Panc1 (cell line): ENCODE results near the gene KCNH1.

Experiments
- POLR2AphosphoS5 ChIP-seq: IDR thresholded peaks from 2 replicates; pipeline ENCODE4 v1.6.1; 2012; ENCODE audit warnings: mild to moderate bottlenecking, low read depth, low read length, moderate library complexity
- SIN3A ChIP-seq: IDR thresholded peaks from 2 replicates; pipeline ENCODE4 v1.6.1; 2012; ENCODE audit warnings: low read depth, mild to moderate bottlenecking, low read length, moderate library complexity, borderline replicate concordance; ENCODE audit not compliant: insufficient read depth
- TF ChIP-seq, protein P1 (sequence below): fragments of 450-650 bp; IDR thresholded peaks from 2 replicates; pipeline ENCODE4 v1.5.1; 2017; ENCODE audit warnings: mild to moderate bottlenecking

DNA sequence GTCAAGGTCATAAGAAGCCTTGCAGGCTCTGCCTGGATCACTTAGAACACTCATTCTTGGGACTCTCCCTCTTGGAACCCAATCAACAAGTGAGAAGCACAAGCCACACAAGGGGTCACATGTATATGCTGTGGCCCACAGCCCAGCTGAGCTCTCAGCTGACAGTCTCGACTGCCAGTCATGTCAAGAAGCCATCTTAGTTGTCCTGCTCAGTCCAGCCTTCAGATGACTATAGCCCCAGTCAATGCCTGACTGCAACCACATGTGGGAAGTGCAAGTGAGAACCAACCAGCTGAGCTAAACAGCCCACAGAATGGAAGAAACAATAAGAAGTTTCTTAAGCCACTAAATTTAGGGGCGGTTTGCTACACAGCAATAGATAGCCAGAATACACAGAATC lies 356.0 kb downstream of the KCNH1 start:
- TF ChIP-seq, protein P1, sequence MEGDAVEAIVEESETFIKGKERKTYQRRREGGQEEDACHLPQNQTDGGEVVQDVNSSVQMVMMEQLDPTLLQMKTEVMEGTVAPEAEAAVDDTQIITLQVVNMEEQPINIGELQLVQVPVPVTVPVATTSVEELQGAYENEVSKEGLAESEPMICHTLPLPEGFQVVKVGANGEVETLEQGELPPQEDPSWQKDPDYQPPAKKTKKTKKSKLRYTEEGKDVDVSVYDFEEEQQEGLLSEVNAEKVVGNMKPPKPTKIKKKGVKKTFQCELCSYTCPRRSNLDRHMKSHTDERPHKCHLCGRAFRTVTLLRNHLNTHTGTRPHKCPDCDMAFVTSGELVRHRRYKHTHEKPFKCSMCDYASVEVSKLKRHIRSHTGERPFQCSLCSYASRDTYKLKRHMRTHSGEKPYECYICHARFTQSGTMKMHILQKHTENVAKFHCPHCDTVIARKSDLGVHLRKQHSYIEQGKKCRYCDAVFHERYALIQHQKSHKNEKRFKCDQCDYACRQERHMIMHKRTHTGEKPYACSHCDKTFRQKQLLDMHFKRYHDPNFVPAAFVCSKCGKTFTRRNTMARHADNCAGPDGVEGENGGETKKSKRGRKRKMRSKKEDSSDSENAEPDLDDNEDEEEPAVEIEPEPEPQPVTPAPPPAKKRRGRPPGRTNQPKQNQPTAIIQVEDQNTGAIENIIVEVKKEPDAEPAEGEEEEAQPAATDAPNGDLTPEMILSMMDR: no peak
- TF ChIP-seq POLR2AphosphoS5: no peak
- no peak for TF ChIP-seq SIN3A
